Fibroblast of villous mesenchyme (primary cell): ENCODE data around the gene LIG1. TPM values are rescaled to one million over a fixed set of nuclear protein-coding genes. Genes with fewer than 3 reads are reported as not detected.

Experiments
- DNase-seq: peaks from one replicate; pipeline ENCODE4 v3.0.0-alpha.2; 2010; ENCODE audit warnings: low read depth
- H3K4me3 ChIP-seq: 2 replicates; pipeline ENCODE4 v1.5.1; 2011; ENCODE audit warnings: low read depth, mild to moderate bottlenecking, low read length
- CTCF ChIP-seq: IDR thresholded peaks from 2 replicates; pipeline ENCODE4 v1.5.1; 2012; ENCODE audit warnings: low read depth, mild to moderate bottlenecking, low read length; ENCODE audit not compliant: insufficient read depth
- total RNA-seq: library from RNA; depleted of rRNA; stranded (reverse); fragments of >200 nt; gene quantifications from 2 replicates; pipeline ENCODE4 v1.2.3, GENCODE V29; 2012

Gene LIG1
- total RNA-seq, 1 donor: 10.4 TPM

DNA sequence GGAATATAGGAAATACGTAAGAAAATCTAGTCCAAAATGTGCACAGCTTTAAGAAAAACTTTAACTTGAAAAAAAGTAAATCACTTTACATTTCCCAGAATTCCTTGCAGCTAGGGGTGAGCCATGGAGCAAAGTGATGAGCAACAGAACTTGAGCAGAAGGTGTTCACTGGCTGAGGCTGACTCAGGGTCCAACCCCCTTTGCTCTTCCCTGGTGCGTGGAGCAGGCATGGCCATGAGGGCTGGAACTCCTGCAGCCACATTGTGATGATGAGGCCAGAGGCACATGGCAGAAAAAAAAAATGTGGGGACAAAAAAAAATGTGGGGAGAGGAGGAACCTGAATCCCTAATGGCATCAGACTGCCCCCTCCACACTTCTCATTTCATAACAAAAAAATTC lies 49.6 kb downstream of the LIG1 start:
- no peak for TF ChIP-seq CTCF
- H3K4me3 ChIP-seq: no peak overlapping the region
- DNase-seq: no peak

DNA sequence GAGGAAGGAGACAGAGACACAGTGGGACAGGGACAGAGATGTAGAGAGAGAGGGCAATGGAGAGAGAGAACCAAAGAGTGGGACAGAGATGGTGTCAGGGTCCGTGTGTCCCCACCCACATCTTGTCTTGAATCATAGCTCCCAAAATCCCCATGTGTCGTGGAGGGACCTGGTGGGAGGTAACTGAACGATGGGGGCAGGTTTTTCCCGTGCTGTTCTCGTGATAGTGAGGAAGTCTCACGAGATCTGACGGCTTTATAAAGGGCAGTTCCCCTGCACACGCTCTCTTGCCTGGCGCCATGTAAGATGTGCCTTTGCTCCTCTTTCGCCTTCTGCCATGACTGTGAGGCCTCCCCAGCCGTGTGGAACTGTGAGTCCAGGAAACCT lies 52.0 kb downstream of the LIG1 start:
- no peak for TF ChIP-seq CTCF
- no peak for DNase-seq

DNA sequence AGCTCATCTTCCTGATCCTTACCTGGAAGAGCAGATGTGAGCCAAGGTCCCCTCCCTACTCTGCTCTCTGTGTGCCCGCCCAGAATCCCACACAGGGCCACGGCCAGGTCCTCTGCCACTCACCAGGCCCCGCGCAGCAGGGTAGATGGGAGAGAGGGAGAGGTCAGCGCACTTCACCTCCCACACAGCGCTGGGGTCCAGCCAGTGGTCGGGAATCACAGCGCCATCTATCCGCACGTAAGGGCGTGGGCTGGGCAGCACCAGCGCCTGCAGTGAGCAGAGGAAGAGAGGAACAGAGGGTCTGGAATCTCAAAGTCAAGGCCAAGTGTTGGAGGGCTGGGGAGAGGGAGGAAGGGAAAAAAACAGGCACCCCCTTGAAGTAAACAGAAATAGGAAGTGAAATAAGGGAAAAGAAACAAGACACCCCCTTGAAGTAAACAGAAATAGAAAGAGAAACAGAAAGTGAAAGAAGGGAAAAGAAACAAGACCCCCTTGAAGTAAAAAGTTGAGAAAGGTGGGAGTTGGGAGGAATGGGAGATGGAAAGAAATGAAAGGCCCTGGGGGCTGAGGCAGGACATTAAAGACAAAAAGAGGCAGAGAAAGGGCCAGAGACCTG lies 52.5 kb downstream of the LIG1 start:
- TF ChIP-seq CTCF: no peak
- no peak for DNase-seq
- no peak overlapping the region for H3K4me3 ChIP-seq

More for the DNA sequence above, 52.0 kb downstream of the LIG1 start:
- H3K4me3 ChIP-seq: no peak overlapping the region

DNA sequence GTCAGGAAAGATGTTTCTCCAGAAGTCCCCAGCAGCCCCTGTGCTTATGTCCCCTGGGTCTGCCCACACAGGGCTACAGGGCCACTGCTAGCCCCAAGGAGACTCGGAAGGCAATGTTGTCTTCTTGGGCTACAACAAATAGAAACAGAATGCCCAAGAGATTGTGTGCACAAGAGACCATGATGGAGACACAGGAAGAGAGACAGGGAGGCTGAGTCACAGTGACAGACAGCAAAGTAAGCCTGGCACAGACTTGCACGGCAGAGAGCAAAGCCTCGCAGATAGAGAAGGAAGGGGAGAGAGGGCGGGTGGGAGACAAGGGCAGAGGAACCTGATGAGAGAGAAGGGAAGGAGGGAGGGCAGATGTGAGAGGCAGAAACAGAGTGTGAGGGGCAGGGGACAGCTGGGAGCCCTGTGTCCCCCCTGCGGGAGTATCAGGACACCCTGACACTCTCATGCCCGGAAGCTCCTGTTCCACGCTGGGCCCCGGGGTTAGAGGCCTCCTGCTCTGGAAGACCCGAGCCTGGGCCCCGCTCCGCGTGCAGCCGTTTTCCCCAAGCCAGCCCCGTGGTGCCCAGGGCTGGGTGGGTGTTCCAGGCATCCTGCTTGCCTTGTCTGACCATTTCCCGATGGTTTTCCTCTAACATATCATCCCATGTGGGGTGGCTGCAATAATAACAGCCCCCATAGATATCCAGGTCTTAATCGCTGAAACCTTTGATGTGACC lies 56.8 kb downstream of the LIG1 start:
- no peak for DNase-seq
- TF ChIP-seq CTCF: no peak
- no peak overlapping the region for H3K4me3 ChIP-seq

DNA sequence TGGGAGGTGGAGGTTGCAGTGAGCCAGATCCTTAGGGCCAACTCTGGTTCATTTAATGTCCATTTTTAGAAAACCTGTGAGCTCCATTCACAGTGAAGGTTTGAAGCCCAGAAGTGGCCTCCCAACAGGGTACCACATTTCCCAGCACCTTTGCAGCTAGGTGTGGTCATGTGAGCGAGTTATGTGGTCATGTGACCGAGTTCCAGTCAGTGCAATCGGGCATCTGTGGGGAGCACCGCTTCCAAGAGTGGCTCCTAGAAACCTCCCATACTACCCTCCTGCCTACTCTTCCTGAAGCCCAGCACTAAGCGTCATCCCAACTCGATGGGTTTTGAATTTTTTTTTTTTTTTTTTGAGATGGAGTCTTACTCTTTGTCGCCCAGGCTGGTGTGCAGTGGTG lies 58.9 kb downstream of the LIG1 start:
- no peak overlapping the region for H3K4me3 ChIP-seq
- no peak for TF ChIP-seq CTCF

DNA sequence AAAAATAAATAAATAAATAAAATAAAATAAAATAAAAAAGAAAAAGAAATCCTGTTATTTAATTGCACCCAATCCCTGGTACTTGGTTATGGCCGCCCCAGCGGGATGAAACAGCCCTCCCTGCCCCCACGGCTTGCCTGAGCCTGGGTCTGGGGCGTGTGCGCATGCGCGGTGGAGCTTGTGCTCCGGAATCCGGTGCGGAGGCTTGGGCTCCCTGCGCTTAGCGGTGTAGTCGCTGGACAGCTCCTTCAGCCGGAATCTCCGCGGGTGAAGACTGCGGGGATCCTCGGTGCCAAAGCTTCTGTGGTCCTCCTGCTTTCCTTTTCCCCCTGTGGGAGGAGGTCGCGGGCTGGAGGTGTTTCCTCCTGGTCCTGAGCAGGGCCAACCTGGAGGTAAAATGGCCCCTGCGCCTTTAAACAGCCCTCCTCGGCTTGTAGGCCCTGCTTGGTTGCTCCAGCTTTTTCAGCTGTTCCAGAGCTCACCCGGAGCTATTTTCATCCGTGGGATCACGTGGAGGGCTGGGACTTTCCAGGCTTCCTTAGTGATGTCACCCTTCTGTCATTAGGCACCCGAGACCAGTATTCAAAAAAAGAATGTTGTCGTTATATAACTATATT lies 59.7 kb downstream of the LIG1 start, which contains the start of gene PLA2G4C:
Gene PLA2G4C, minus strand, starts transcription at position 468 of the 617 bp plus-strand sequence. CDS start 4,288 bp downstream, outside the sequence.
- peak within 1 kb of the TSS; percentile 67 for H3K4me3 ChIP-seq
- no peak for TF ChIP-seq CTCF
- DNase-seq: peak; percentile 92

More for the DNA sequence above, 58.9 kb downstream of the LIG1 start:
- DNase-seq: no peak
